ENCODE measurements around the gene SPAG4. TPM values are rescaled to one million over a fixed set of nuclear protein-coding genes. Genes with fewer than 3 reads are reported as not detected.

The SPAG4 gene
- polyA plus RNA-seq, 3 donors: 0.12 to 0.51 TPM; not detected in 1

DNA sequence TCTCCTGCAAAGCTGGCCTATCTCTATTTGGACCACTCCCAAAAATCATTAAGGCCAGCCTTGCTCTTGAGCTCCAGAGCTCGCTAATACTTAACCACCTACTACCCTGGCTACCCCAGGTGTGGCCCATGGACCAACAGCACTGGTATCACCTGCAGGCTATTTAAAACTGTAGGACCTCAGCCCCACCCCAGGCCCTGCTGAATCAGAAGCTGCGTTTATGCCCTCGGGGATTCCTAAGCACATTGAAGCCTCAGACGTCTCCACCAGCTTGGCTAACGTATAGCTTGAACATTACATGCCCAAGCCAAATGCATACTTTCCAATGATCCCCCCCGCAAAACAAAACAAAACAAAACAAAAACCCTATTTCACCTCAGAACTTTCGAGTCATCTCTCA is 19.7 kb upstream of the SPAG4 start:
- Histone ChIP-seq H2AFZ (ENCODE audit: insufficient read depth, low read depth, low read length, poor library complexity, severe bottlenecking) (no peak overlapping the region), H3K4me2 (replicated peaks; ENCODE audit: extremely low read depth, low read length, poor library complexity, severe bottlenecking) (no peak overlapping the region), H3K36me3 (replicated peaks in 1 of 2; ENCODE audit: control insufficient read depth in 1 of 2, insufficient read depth in 2 of 2, low read length in 2 of 2) (no peaks in the 10 kb centered on the region), H4K20me1 (ENCODE audit: insufficient read depth, low read length) (no peaks in the 10 kb centered on the region), H3K9ac (ENCODE audit: insufficient read depth, low read length, poor library complexity, severe bottlenecking) (no peak overlapping the region), H3K9me3 (replicated peaks in 1 of 2; ENCODE audit: control insufficient read depth in 1 of 2, insufficient read depth in 1 of 2, low read length in 2 of 2) (no peaks in the 10 kb centered on the region), H3K4me1 (ENCODE audit: control insufficient read depth in 1 of 2, insufficient read depth in 2 of 2, low read length in 2 of 2) (peaks cover 4 to 5% of the 10 kb centered on the region in 2 donors), H3K79me2 (ENCODE audit: insufficient read depth, low read length) (no peaks in the 10 kb centered on the region), H3K27me3 (ENCODE audit: control insufficient read depth in 2 of 2, insufficient read depth in 2 of 2, low read length in 2 of 2) (peaks cover 2 to 18% of the 10 kb centered on the region in 2 donors), H3K27ac (ENCODE audit: low read depth in 1 of 2, low read length in 2 of 2) (no peak overlapping the region), H3K4me3 (replicated peaks in 1 of 3; ENCODE audit: low read depth in 2 of 3, low read length in 3 of 3) (no peak overlapping the region)
- intact Hi-C loops (cut with micrococcal nuclease): no loop called here
- Mint-ChIP-seq H3K9me3 (peaks cover 0 to 3% (median 0%) of the 10 kb centered on the region in 7 donors), H3K36me3 (no peaks in the 10 kb centered on the region), H3K27ac (no peak overlapping the region), H3K4me1 (peaks cover 4% of the 10 kb centered on the region), H3K27me3 (ENCODE audit: low read depth in 3 of 3) (peaks cover 30 to 36% (median 34%) of the 10 kb centered on the region in 3 donors), H3K4me3 (no peak overlapping the region)
- TF ChIP-seq, protein P1, sequence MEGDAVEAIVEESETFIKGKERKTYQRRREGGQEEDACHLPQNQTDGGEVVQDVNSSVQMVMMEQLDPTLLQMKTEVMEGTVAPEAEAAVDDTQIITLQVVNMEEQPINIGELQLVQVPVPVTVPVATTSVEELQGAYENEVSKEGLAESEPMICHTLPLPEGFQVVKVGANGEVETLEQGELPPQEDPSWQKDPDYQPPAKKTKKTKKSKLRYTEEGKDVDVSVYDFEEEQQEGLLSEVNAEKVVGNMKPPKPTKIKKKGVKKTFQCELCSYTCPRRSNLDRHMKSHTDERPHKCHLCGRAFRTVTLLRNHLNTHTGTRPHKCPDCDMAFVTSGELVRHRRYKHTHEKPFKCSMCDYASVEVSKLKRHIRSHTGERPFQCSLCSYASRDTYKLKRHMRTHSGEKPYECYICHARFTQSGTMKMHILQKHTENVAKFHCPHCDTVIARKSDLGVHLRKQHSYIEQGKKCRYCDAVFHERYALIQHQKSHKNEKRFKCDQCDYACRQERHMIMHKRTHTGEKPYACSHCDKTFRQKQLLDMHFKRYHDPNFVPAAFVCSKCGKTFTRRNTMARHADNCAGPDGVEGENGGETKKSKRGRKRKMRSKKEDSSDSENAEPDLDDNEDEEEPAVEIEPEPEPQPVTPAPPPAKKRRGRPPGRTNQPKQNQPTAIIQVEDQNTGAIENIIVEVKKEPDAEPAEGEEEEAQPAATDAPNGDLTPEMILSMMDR (IDR thresholded peaks at IDR 0.05): no peak
- no peak for DNase-seq
- WGBS (ENCODE audit: insufficient coverage): 90% methylated on average over 7 of the region's 7 CpGs

DNA sequence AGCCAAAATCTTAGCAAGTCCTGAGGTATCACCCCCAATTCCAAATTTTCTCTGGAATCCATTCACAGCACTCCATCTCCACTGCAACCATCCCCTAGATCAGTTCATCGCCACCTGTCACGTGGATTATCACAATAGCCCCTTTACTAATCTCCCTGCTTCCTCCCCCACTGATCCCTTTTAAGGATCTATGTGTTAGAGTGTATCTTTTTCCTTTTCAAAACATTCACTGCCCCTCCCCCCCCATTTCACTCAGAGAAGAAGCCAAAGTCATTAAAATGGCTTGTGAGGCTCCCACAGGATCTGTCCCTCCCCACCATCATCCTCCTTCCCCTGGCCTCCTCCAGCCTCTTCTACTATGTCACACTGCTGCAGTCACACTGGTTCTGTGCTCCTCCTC is 18.4 kb upstream of the SPAG4 start:
- Mint-ChIP-seq H3K27ac (no peak overlapping the region), H3K4me1 (peaks cover 13% of the 10 kb centered on the region), H3K36me3 (peaks cover 0 to 5% of the 10 kb centered on the region in 2 donors), H3K27me3 (ENCODE audit: low read depth in 3 of 3) (peaks cover 42 to 48% (median 44%) of the 10 kb centered on the region in 3 donors), H3K9me3 (peaks cover 0 to 7% (median 2%) of the 10 kb centered on the region in 7 donors), H3K4me3 (no peak overlapping the region)
- no peak overlapping the region for H2AFZ ChIP-seq (ENCODE audit: insufficient read depth, low read depth, low read length, poor library complexity, severe bottlenecking)
- H3K79me2 ChIP-seq (ENCODE audit: insufficient read depth, low read length): no peaks in the 10 kb centered on the region
- no CpG with 5 or more reads among the region's 2 CpGs for WGBS (ENCODE audit: insufficient coverage)
- no peak overlapping the region for H3K9ac ChIP-seq (ENCODE audit: insufficient read depth, low read length, poor library complexity, severe bottlenecking)
- no peak overlapping the region for H3K4me2 ChIP-seq (replicated peaks; ENCODE audit: extremely low read depth, low read length, poor library complexity, severe bottlenecking)
- peaks cover 16% of the 10 kb centered on the region in 2 donors for H3K4me1 ChIP-seq (ENCODE audit: control insufficient read depth in 1 of 2, insufficient read depth in 2 of 2, low read length in 2 of 2)
- DNase-seq: no peak
- no peak overlapping the region for H3K27ac ChIP-seq (ENCODE audit: low read depth in 1 of 2, low read length in 2 of 2)
- no peaks in the 10 kb centered on the region for H4K20me1 ChIP-seq (ENCODE audit: insufficient read depth, low read length)
- H3K4me3 ChIP-seq (replicated peaks in 1 of 3; ENCODE audit: low read depth in 2 of 3, low read length in 3 of 3): no peak overlapping the region
- TF ChIP-seq, protein P1 (IDR thresholded peaks at IDR 0.05): no peak
- intact Hi-C loops (cut with micrococcal nuclease): no loop called here
- H3K9me3 ChIP-seq (replicated peaks in 1 of 2; ENCODE audit: control insufficient read depth in 1 of 2, insufficient read depth in 1 of 2, low read length in 2 of 2): no peaks in the 10 kb centered on the region
- H3K27me3 ChIP-seq (ENCODE audit: control insufficient read depth in 2 of 2, insufficient read depth in 2 of 2, low read length in 2 of 2): peaks cover 8 to 29% of the 10 kb centered on the region in 2 donors
- no peaks in the 10 kb centered on the region for H3K36me3 ChIP-seq (replicated peaks in 1 of 2; ENCODE audit: control insufficient read depth in 1 of 2, insufficient read depth in 2 of 2, low read length in 2 of 2)
